SK-N-SH treated with all-trans-retinoic acid at 6 μM for 48 hours (cell line): ENCODE data around the gene SPRR4.

Source experiments
- CSDC2 ChIP-seq: fragments of 250-450 bp; sonication (Bioruptor Pico); IDR thresholded peaks from 2 replicates; pipeline ENCODE4 v1.5.0; 2020; ENCODE audit warnings: mild to moderate bottlenecking, moderate library complexity
- ISL1 ChIP-seq: fragments of 250-450 bp; sonication (Bioruptor Pico); IDR thresholded peaks from 2 replicates; pipeline ENCODE4 v2.1.2; 2022; ENCODE audit warnings: mild to moderate bottlenecking, moderate library complexity
- OSR1 ChIP-seq: fragments of 250-450 bp; sonication (Bioruptor Pico); IDR thresholded peaks from 2 replicates; pipeline ENCODE4 v1.8.0; 2022; ENCODE audit warnings: moderate library complexity, mild to moderate bottlenecking, inconsistent platforms
- PPARA ChIP-seq: fragments of 250-450 bp; sonication (Bioruptor Pico); IDR thresholded peaks from 2 replicates; pipeline ENCODE4 v1.5.0; 2020; ENCODE audit warnings: mild to moderate bottlenecking, borderline replicate concordance
- TSHZ2 ChIP-seq: fragments of 250-450 bp; sonication (Bioruptor Pico); IDR thresholded peaks from 2 replicates; pipeline ENCODE4 v1.5.0; 2020; ENCODE audit warnings: mild to moderate bottlenecking, moderate library complexity
- ZFP30 ChIP-seq: fragments of 450-650 bp; formaldehyde crosslinking; IDR thresholded peaks from 2 replicates; pipeline ENCODE4 v1.5.0; 2022; ENCODE audit warnings: mild to moderate bottlenecking, moderate library complexity

- no peak for TF ChIP-seq TSHZ2 (CRISPR knock-in tag)
- no peak for TF ChIP-seq PPARA (CRISPR knock-in tag)
- no peak for TF ChIP-seq ZFP30 (CRISPR knock-in tag)
- TF ChIP-seq OSR1 (CRISPR knock-in tag) = no peak
- no peak for TF ChIP-seq ISL1 (CRISPR knock-in tag)
- TF ChIP-seq CSDC2 = no peak
Observed at GRCh38 chr1:152982076-152982475, 11.6 kb downstream of the SPRR4 start.
